ENCODE measurements around the gene SEC22C. TPM values are rescaled to one million over a fixed set of nuclear protein-coding genes. Genes with fewer than 3 reads are reported as not detected.
A peak's percentile ranks its signal among the peaks of the same experiment; 100 is the strongest.

Gene SEC22C
- total and polyA plus RNA-seq, 2 experiments from 2014 or later: 21.9 to 48.3 TPM

DNA sequence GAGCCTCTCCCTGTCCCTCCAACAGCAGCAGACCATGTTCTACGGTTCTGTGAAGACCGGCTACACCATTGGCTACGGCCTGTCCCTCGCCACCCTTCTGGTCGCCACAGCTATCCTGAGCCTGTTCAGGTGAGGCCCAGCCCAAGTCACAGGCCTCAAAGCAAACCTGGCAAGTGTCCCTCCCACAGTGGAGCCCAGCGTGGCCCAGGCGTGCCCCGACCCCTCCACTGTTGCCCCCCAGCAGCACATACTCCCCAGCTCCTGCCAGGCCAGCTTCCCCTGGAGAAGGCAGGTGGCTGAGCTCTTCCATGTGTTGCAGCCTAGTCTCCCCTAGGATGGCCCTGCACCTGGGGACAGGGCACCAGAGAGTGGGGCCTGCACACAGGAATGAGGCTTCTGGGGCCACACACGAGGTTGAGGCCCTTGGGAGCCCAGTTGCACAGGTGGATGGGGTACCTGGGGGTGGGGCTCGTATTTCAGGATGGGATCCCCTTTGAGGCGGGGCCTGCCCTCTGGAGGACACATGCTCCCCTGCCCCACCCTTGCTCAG lies 54.3 kb downstream of the SEC22C start (continued):
- TF ChIP-seq, protein P1, sequence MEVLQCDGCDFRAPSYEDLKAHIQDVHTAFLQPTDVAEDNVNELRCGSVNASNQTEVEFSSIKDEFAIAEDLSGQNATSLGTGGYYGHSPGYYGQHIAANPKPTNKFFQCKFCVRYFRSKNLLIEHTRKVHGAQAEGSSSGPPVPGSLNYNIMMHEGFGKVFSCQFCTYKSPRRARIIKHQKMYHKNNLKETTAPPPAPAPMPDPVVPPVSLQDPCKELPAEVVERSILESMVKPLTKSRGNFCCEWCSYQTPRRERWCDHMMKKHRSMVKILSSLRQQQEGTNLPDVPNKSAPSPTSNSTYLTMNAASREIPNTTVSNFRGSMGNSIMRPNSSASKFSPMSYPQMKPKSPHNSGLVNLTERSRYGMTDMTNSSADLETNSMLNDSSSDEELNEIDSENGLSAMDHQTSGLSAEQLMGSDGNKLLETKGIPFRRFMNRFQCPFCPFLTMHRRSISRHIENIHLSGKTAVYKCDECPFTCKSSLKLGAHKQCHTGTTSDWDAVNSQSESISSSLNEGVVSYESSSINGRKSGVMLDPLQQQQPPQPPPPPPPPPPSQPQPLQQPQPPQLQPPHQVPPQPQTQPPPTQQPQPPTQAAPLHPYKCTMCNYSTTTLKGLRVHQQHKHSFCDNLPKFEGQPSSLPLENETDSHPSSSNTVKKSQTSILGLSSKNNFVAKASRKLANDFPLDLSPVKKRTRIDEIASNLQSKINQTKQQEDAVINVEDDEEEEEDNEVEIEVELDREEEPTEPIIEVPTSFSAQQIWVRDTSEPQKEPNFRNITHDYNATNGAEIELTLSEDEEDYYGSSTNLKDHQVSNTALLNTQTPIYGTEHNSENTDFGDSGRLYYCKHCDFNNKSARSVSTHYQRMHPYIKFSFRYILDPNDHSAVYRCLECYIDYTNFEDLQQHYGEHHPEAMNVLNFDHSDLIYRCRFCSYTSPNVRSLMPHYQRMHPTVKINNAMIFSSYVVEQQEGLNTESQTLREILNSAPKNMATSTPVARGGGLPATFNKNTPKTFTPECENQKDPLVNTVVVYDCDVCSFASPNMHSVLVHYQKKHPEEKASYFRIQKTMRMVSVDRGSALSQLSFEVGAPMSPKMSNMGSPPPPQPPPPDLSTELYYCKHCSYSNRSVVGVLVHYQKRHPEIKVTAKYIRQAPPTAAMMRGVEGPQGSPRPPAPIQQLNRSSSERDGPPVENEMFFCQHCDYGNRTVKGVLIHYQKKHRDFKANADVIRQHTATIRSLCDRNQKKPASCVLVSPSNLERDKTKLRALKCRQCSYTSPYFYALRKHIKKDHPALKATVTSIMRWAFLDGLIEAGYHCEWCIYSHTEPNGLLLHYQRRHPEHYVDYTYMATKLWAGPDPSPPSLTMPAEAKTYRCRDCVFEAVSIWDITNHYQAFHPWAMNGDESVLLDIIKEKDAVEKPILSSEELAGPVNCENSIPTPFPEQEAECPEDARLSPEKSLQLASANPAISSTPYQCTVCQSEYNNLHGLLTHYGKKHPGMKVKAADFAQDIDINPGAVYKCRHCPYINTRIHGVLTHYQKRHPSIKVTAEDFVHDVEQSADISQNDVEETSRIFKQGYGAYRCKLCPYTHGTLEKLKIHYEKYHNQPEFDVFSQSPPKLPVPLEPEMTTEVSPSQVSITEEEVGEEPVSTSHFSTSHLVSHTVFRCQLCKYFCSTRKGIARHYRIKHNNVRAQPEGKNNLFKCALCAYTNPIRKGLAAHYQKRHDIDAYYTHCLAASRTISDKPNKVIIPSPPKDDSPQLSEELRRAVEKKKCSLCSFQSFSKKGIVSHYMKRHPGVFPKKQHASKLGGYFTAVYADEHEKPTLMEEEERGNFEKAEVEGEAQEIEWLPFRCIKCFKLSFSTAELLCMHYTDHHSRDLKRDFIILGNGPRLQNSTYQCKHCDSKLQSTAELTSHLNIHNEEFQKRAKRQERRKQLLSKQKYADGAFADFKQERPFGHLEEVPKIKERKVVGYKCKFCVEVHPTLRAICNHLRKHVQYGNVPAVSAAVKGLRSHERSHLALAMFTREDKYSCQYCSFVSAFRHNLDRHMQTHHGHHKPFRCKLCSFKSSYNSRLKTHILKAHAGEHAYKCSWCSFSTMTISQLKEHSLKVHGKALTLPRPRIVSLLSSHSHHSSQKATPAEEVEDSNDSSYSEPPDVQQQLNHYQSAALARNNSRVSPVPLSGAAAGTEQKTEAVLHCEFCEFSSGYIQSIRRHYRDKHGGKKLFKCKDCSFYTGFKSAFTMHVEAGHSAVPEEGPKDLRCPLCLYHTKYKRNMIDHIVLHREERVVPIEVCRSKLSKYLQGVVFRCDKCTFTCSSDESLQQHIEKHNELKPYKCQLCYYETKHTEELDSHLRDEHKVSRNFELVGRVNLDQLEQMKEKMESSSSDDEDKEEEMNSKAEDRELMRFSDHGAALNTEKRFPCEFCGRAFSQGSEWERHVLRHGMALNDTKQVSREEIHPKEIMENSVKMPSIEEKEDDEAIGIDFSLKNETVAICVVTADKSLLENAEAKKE (CRISPR knock-in tag; IDR thresholded peaks at IDR 0.05): no peak
- no peak for TF ChIP-seq NANOG (IDR thresholded peaks at IDR 0.05; ENCODE audit: borderline replicate concordance)
- TF ChIP-seq CREB1 (CRISPR knock-in tag; IDR thresholded peaks at IDR 0.05; ENCODE audit: low read depth): no peak
- TF ChIP-seq ZNF114 (CRISPR knock-in tag; IDR thresholded peaks at IDR 0.05): no peak

DNA sequence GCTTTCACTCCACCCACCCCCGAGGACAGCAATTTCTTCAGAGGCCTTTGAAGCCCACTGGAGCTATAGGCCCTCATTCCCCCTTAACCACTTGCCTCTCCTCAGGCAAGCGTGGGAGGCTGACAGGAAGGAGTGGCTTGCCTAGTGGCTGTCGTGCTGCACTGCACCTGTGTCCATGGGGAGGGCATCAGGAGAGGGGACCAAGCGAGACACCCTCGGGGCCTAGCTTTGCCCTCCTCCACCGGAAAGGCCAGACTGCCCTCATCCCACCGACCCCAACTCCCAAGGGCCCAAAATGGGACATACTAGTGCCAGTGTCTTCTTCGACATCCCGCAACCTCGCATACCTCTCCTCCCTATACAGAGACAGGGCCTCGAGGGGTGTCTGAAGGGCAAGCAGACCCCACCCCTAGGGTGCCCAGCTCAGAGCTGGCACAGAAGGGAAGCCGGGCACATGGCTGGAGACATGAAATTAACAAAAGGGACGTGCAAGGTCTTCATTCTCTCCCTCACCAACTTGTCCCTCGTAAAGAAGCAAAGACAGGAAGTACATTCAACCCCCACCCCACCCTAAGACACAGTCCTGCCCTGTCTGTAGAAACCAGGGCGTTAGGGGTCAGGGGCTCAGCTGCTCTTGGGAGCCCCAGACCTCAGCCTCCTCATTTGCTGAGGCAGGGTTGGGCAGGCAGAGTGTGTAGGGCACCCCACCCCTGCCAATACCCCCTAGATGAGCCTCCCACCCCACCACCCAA lies 55.0 kb downstream of the SEC22C start:
- no peaks in the 10 kb centered on the region for H3K4me1 ChIP-seq (ENCODE audit: insufficient read depth)
- H3K27me3 ChIP-seq (ENCODE audit: insufficient read depth): no peaks in the 10 kb centered on the region
- H3F3A ChIP-seq (replicated peaks; ENCODE audit: low read depth): no peaks in the 10 kb centered on the region
- no peak overlapping the region for H3K4me2 ChIP-seq
- Mint-ChIP-seq H3K27me3 (ENCODE audit: insufficient read depth, low read depth, poor library complexity) (peaks cover 9% of the 10 kb centered on the region), H3K27ac (no peak overlapping the region), H3K4me3 (no peak overlapping the region), H3K36me3 (ENCODE audit: low read depth) (no peaks in the 10 kb centered on the region; the same call in 2 of the 3 replicates), H3K4me1 (no peaks in the 10 kb centered on the region), H3K9me3 (no peaks in the 10 kb centered on the region)
- H3K79me2 ChIP-seq (replicated peaks; ENCODE audit: insufficient read depth): no peaks in the 10 kb centered on the region
- ATAC-seq (peak; percentile 86), DNase-seq (ENCODE audit: low spot score) (peak; percentile 50)
- peaks cover 5% of the 10 kb centered on the region; the same call in 1 of the 2 replicates for H3K9me2 ChIP-seq (ENCODE audit: insufficient read depth)
- no peak overlapping the region for H3K4me3 ChIP-seq
- no peak overlapping the region for H2AFZ ChIP-seq
- no peaks in the 10 kb centered on the region for H4K20me1 ChIP-seq (replicated peaks; ENCODE audit: insufficient read depth)
- no peaks in the 10 kb centered on the region for H3K36me3 ChIP-seq (ENCODE audit: insufficient read depth)
- no peak overlapping the region for H3K27ac ChIP-seq (ENCODE audit: low read depth)
- no peak for TF ChIP-seq ZNF331 (CRISPR knock-in tag; IDR thresholded peaks at IDR 0.05; ENCODE audit: low read depth)
- TF ChIP-seq ZNF114 (CRISPR knock-in tag; IDR thresholded peaks at IDR 0.05): no peak
- TF ChIP-seq, protein P2, sequence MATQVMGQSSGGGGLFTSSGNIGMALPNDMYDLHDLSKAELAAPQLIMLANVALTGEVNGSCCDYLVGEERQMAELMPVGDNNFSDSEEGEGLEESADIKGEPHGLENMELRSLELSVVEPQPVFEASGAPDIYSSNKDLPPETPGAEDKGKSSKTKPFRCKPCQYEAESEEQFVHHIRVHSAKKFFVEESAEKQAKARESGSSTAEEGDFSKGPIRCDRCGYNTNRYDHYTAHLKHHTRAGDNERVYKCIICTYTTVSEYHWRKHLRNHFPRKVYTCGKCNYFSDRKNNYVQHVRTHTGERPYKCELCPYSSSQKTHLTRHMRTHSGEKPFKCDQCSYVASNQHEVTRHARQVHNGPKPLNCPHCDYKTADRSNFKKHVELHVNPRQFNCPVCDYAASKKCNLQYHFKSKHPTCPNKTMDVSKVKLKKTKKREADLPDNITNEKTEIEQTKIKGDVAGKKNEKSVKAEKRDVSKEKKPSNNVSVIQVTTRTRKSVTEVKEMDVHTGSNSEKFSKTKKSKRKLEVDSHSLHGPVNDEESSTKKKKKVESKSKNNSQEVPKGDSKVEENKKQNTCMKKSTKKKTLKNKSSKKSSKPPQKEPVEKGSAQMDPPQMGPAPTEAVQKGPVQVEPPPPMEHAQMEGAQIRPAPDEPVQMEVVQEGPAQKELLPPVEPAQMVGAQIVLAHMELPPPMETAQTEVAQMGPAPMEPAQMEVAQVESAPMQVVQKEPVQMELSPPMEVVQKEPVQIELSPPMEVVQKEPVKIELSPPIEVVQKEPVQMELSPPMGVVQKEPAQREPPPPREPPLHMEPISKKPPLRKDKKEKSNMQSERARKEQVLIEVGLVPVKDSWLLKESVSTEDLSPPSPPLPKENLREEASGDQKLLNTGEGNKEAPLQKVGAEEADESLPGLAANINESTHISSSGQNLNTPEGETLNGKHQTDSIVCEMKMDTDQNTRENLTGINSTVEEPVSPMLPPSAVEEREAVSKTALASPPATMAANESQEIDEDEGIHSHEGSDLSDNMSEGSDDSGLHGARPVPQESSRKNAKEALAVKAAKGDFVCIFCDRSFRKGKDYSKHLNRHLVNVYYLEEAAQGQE (IDR thresholded peaks at IDR 0.05; ENCODE audit: unreplicated experiment): no peak
- TF ChIP-seq POLR2AphosphoS5 (IDR thresholded peaks at IDR 0.05; ENCODE audit: low read depth): no peak
- no peak for TF ChIP-seq JUNB (IDR thresholded peaks at IDR 0.05; ENCODE audit: unreplicated experiment)

Measured in GM23338 (cell line).